Endometrial microvascular endothelial cells (primary cell): ENCODE results near the gene C3AR1. TPM values are rescaled to one million over a fixed set of nuclear protein-coding genes. Genes with fewer than 3 reads are reported as not detected.
"Not testable (repeated sequence)": the region's sequence is repeated elsewhere in the genome, so short reads cannot be mapped to it uniquely, and the experiment has no call there.

Experiments used
- in situ Hi-C: cut with HindIII; loops from 2 replicates; pipeline ENCODE4 v1.10.0; 2017; ENCODE audit warnings: low sequenced_read_pairs, low pct_unique_long_range_greater_than_20kb; ENCODE audit errors: inconsistent ontology term
- total RNA-seq: library from RNA; depleted of rRNA; stranded (reverse); fragments of >200 nt; gene quantifications from one replicate; pipeline ENCODE4 v1.2.3, GENCODE V29; 2015; ENCODE audit errors: inconsistent ontology term

C3AR1 gene
- total RNA-seq, 1 donor from 2014 or later = 1.2 TPM

- in situ Hi-C loops = no loop called here
Measured at GRCh38 chr12:8032242-8033152, 33.7 kb downstream of the C3AR1 start, which contains the start of gene FOXJ2. Gene FOXJ2 (plus strand): TSS chr12:8032716. CDS start chr12:8039833, 7,117 bp downstream.

- in situ Hi-C loops = no loop called here
Measured at GRCh38 chr12:8031872-8032241, 34.3 kb downstream of the C3AR1 start.

- in situ Hi-C loops = not testable (repeated sequence)
Measured at GRCh38 chr12:8031017-8031416, 35.1 kb downstream of the C3AR1 start.

- in situ Hi-C loops = no loop called here
Measured at GRCh38 chr12:8030189-8030588, 36.0 kb downstream of the C3AR1 start.

GRCh38 chr12:8028267-8028666, 37.9 kb downstream of the C3AR1 start:
- in situ Hi-C loops = no loop called here

- in situ Hi-C loops = no loop called here
Measured at GRCh38 chr12:8027856-8028255, 38.3 kb downstream of the C3AR1 start.

- in situ Hi-C loops = no loop called here
Measured at GRCh38 chr12:8026291-8026900, 39.8 kb downstream of the C3AR1 start.

DNA sequence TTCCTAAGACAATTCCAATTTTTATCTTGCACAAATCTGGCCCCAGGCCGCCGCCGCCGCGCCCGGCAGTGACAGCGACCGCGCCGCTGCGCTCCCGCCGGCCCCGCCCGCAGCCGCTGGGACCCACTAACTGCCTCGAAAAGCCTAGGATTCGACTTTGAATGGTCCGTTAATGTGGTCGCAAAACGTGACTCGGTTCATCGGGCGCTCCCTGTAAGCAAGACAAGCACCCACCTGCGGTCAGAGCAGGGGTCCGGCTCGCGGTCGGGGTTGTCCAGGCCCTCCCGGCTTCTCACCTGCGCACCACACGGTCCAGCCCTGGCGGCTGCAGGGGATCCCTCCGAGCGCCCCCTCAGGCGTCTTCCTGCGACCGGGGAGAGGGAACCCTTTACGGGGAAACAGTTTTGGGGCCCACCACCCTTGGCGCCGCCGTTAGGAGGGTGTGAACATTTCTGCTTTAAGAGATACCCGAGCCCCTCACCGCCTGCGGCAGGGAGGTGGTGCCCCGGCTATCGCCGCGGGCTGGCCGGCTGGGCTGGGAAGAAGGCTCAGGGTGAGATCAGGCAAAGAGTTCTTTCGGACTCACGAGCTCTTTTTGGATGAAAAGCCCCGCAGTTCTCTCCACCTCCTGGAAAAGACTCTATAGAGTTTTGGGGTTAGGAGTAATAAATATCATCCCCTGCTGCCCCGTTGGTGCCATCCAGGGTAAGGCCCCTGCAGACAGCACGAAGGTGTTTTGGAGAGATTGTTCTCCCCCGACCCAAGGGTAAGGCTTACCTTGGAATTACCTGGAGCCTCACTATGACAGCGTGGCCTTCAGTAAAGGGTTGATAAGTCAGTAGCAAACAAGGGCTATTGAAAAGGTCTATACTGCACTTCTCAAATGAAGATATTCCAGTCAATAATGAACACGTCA, 47.2 kb downstream of the C3AR1 start:
- in situ Hi-C loops = no loop called here

DNA sequence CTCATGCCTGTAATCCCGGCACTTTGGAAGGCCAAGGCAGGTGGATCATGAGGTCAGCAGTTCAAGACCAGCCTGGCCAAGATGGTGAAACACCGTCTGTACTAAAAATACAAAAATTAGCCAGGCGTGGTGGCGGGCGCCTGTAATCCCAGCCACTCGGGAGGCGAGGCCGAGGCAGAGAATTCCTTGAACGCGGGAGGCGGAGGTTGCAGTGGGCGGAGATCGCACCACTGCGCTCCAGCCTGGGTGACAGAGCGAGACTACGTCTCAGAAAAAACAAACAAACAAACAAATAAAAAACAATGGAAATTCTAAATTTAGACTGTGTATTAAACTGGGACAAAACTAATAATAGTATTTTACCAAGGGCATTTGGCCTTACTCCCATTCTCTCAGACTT, 47.9 kb downstream of the C3AR1 start:
- in situ Hi-C loops = not testable (repeated sequence)

- in situ Hi-C loops = no loop called here
Measured at GRCh38 chr12:8014836-8015235, 51.3 kb downstream of the C3AR1 start.

GRCh38 chr12:8012651-8013309, 53.4 kb downstream of the C3AR1 start:
- in situ Hi-C loops = no loop called here

- in situ Hi-C loops = no loop called here
Measured at GRCh38 chr12:8011331-8011730, 54.8 kb downstream of the C3AR1 start.

Other genes starting within 250 kb of the C3AR1 start
- gene SLC2A14, start 193.4 kb downstream of the C3AR1 start, total RNA-seq = not detected
- 22.6 TPM for gene SLC2A3, start 130.2 kb downstream of the C3AR1 start, total RNA-seq
- 7.2 TPM for gene FOXJ2, start 33.6 kb downstream of the C3AR1 start, total RNA-seq
- 67.9 TPM for gene NECAP1, start 15.9 kb upstream of the C3AR1 start, total RNA-seq
- not detected for gene CLEC4A, start 57.3 kb upstream of the C3AR1 start, total RNA-seq
- not detected for gene ZNF705A, start 90.7 kb upstream of the C3AR1 start, total RNA-seq
- not detected for gene FAM90A1, start 161.3 kb upstream of the C3AR1 start, total RNA-seq